ENCODE data around the gene COQ5.

Gene COQ5

GRCh38 chr12:120557589-120557988 lies 28.6 kb upstream of the COQ5 start:
- Histone ChIP-seq H3K27me3 (ENCODE audit: control insufficient read depth, low read length) (no peaks in the 10 kb centered on the region), H3K27ac (ENCODE audit: low read depth, low read length) (no peak overlapping the region), H3K36me3 (ENCODE audit: control insufficient read depth, low read length) (peaks cover 70% of the 10 kb centered on the region), H3K4me1 (ENCODE audit: control insufficient read depth, low read length) (no peaks in the 10 kb centered on the region), H4K20me1 (ENCODE audit: control insufficient read depth, insufficient read depth, low read depth, low read length) (no peaks in the 10 kb centered on the region), H3K9me3 (ENCODE audit: control insufficient read depth, insufficient read depth, low read length) (no peaks in the 10 kb centered on the region), H3K79me2 (ENCODE audit: control insufficient read depth, low read length) (peaks cover 5% of the 10 kb centered on the region; the same call in 1 of the 2 replicates), H3K4me3 (ENCODE audit: low read length) (no peak overlapping the region), H3F3A (ENCODE audit: control insufficient read depth, insufficient read depth) (no peaks in the 10 kb centered on the region), H3K4me2 (ENCODE audit: low read length) (no peak overlapping the region), H3K9me2 (replicated peaks; ENCODE audit: control insufficient read depth, low read length) (no peaks in the 10 kb centered on the region)
- no peak for TF ChIP-seq CTCF (IDR thresholded peaks at IDR 0.05; ENCODE audit: low read depth, low read length, poor library complexity, severe bottlenecking)
- TF ChIP-seq EZH2phosphoT487 (IDR thresholded peaks at IDR 0.05; ENCODE audit: borderline replicate concordance, low read length), result no peak

- Histone ChIP-seq H3K9me2 (replicated peaks; ENCODE audit: control insufficient read depth, low read length) (no peaks in the 10 kb centered on the region), H4K20me1 (ENCODE audit: control insufficient read depth, insufficient read depth, low read depth, low read length) (no peaks in the 10 kb centered on the region), H3K27me3 (ENCODE audit: control insufficient read depth, low read length) (no peaks in the 10 kb centered on the region), H3K27ac (ENCODE audit: low read depth, low read length) (no peak overlapping the region), H3K4me3 (ENCODE audit: low read length) (no peak overlapping the region), H3K79me2 (ENCODE audit: control insufficient read depth, low read length) (peaks cover 10% of the 10 kb centered on the region), H3K9me3 (ENCODE audit: control insufficient read depth, insufficient read depth, low read length) (no peaks in the 10 kb centered on the region), H3F3A (ENCODE audit: control insufficient read depth, insufficient read depth) (no peaks in the 10 kb centered on the region), H3K4me1 (ENCODE audit: control insufficient read depth, low read length) (no peaks in the 10 kb centered on the region), H3K4me2 (ENCODE audit: low read length) (no peak overlapping the region), H3K36me3 (ENCODE audit: control insufficient read depth, low read length) (peaks cover 57% of the 10 kb centered on the region)
- TF ChIP-seq CTCF (IDR thresholded peaks at IDR 0.05; ENCODE audit: low read depth, low read length, poor library complexity, severe bottlenecking), result no peak
- TF ChIP-seq EZH2phosphoT487 (IDR thresholded peaks at IDR 0.05; ENCODE audit: borderline replicate concordance, low read length), result no peak
Observed at GRCh38 chr12:120554678-120555077, 25.7 kb upstream of the COQ5 start.

DNA sequence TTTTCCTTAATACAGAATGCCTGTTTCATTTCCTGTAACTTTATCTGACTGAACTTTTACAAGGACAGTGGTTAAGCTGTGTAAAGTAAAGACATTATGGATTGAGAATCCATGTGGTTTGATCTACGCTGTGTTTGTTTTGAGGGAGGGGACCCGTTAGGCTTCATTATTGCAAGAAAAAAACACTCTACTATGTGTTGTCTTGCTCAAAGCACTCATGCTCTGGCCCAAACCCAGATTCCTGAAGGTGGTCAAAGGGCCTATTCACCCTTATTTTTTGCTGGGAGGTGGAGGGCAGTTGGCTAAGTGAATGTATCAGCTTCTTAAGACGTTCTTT lies 17.1 kb upstream of the COQ5 start:
- Histone ChIP-seq H3K4me3 (ENCODE audit: low read length) (no peak overlapping the region), H3F3A (ENCODE audit: control insufficient read depth, insufficient read depth) (no peaks in the 10 kb centered on the region), H4K20me1 (ENCODE audit: control insufficient read depth, insufficient read depth, low read depth, low read length) (no peaks in the 10 kb centered on the region), H3K36me3 (ENCODE audit: control insufficient read depth, low read length) (peaks cover 68% of the 10 kb centered on the region), H3K4me1 (ENCODE audit: control insufficient read depth, low read length) (no peaks in the 10 kb centered on the region), H3K9me3 (ENCODE audit: control insufficient read depth, insufficient read depth, low read length) (no peaks in the 10 kb centered on the region), H3K27me3 (ENCODE audit: control insufficient read depth, low read length) (no peaks in the 10 kb centered on the region), H3K4me2 (ENCODE audit: low read length) (no peak overlapping the region), H3K79me2 (ENCODE audit: control insufficient read depth, low read length) (peaks cover 73% of the 10 kb centered on the region), H3K27ac (ENCODE audit: low read depth, low read length) (no peak overlapping the region), H3K9me2 (replicated peaks; ENCODE audit: control insufficient read depth, low read length) (no peaks in the 10 kb centered on the region)
- TF ChIP-seq CTCF (IDR thresholded peaks at IDR 0.05; ENCODE audit: low read depth, low read length, poor library complexity, severe bottlenecking) (no peak), EZH2phosphoT487 (IDR thresholded peaks at IDR 0.05; ENCODE audit: borderline replicate concordance, low read length) (no peak)

- no peaks in the 10 kb centered on the region for H3K27me3 ChIP-seq (ENCODE audit: control insufficient read depth, low read length)
- H3K4me3 ChIP-seq (ENCODE audit: low read length), result no peak overlapping the region
- no peak overlapping the region for H3K27ac ChIP-seq (ENCODE audit: low read depth, low read length)
- peaks cover 72% of the 10 kb centered on the region for H3K36me3 ChIP-seq (ENCODE audit: control insufficient read depth, low read length)
- no peaks in the 10 kb centered on the region for H4K20me1 ChIP-seq (ENCODE audit: control insufficient read depth, insufficient read depth, low read depth, low read length)
- H3F3A ChIP-seq (ENCODE audit: control insufficient read depth, insufficient read depth), result no peaks in the 10 kb centered on the region
- H3K79me2 ChIP-seq (ENCODE audit: control insufficient read depth, low read length), result peaks cover 82% of the 10 kb centered on the region
- TF ChIP-seq CTCF (IDR thresholded peaks at IDR 0.05; ENCODE audit: low read depth, low read length, poor library complexity, severe bottlenecking) (no peak), EZH2phosphoT487 (IDR thresholded peaks at IDR 0.05; ENCODE audit: borderline replicate concordance, low read length) (no peak)
- no peaks in the 10 kb centered on the region for H3K9me2 ChIP-seq (replicated peaks; ENCODE audit: control insufficient read depth, low read length)
- H3K4me2 ChIP-seq (ENCODE audit: low read length), result no peak overlapping the region
- no peaks in the 10 kb centered on the region for H3K9me3 ChIP-seq (ENCODE audit: control insufficient read depth, insufficient read depth, low read length)
- H3K4me1 ChIP-seq (ENCODE audit: control insufficient read depth, low read length), result no peaks in the 10 kb centered on the region
Observed at GRCh38 chr12:120544691-120545090, 15.7 kb upstream of the COQ5 start.
